Measurements from ENCODE around the gene FZD7. TPM values are rescaled to one million over a fixed set of nuclear protein-coding genes. Genes with fewer than 3 reads are reported as not detected.

The FZD7 gene
- total RNA-seq, 1 donor from 2014 or later: 37.1 TPM

GRCh38 chr2:202009019-202009481 is 24.6 kb upstream of the FZD7 start:
- TF ChIP-seq POLR2A (IDR thresholded peaks at IDR 0.05) (no peak), POLR2AphosphoS5 (IDR thresholded peaks at IDR 0.05; ENCODE audit: insufficient read depth in 1 of 2, low read depth in 1 of 2) (no peak), CTCF (IDR thresholded peaks at IDR 0.05) (no peak)
- H3K27me3 ChIP-seq: no peaks in the 10 kb centered on the region
- no peaks in the 10 kb centered on the region for H3K36me3 ChIP-seq
- no peak overlapping the region for H3K4me3 ChIP-seq
- H3K9me3 ChIP-seq: no peaks in the 10 kb centered on the region
- no peak for DNase-seq (ENCODE audit: extremely low spot score in 2 of 2)
- intact Hi-C loops (cut with DNase I): no loop called here
- no peak overlapping the region for H3K27ac ChIP-seq
- H3K4me1 ChIP-seq: no peaks in the 10 kb centered on the region

- Histone ChIP-seq H3K9me3 (no peaks in the 10 kb centered on the region), H3K27ac (no peak overlapping the region), H3K36me3 (no peaks in the 10 kb centered on the region), H3K4me1 (peaks cover 3% of the 10 kb centered on the region), H3K27me3 (no peaks in the 10 kb centered on the region), H3K4me3 (no peak overlapping the region)
- intact Hi-C loops (cut with DNase I): no loop called here
- no peak for TF ChIP-seq POLR2A (IDR thresholded peaks at IDR 0.05)
- TF ChIP-seq CTCF (IDR thresholded peaks at IDR 0.05): no peak
- no peak for TF ChIP-seq POLR2AphosphoS5 (IDR thresholded peaks at IDR 0.05; ENCODE audit: insufficient read depth in 1 of 2, low read depth in 1 of 2)
- no peak for DNase-seq (ENCODE audit: extremely low spot score in 2 of 2)
These were observed 24.1 kb upstream of the FZD7 start for GRCh38 chr2:202009581-202009980.

GRCh38 chr2:202014318-202014717 is 19.3 kb upstream of the FZD7 start:
- no peaks in the 10 kb centered on the region for H3K36me3 ChIP-seq
- no peaks in the 10 kb centered on the region for H3K27me3 ChIP-seq
- no peak for DNase-seq (ENCODE audit: extremely low spot score in 2 of 2)
- no peak overlapping the region for H3K27ac ChIP-seq
- TF ChIP-seq POLR2A (IDR thresholded peaks at IDR 0.05) (no peak), CTCF (IDR thresholded peaks at IDR 0.05) (no peak), POLR2AphosphoS5 (IDR thresholded peaks at IDR 0.05; ENCODE audit: insufficient read depth in 1 of 2, low read depth in 1 of 2) (no peak)
- intact Hi-C loops (cut with DNase I): no loop called here
- no peaks in the 10 kb centered on the region for H3K9me3 ChIP-seq
- H3K4me3 ChIP-seq: no peak overlapping the region
- peaks cover 14% of the 10 kb centered on the region for H3K4me1 ChIP-seq

GRCh38 chr2:202014759-202015211 is 18.9 kb upstream of the FZD7 start:
- Histone ChIP-seq H3K4me1 (peaks cover 14% of the 10 kb centered on the region), H3K36me3 (no peaks in the 10 kb centered on the region), H3K27me3 (no peaks in the 10 kb centered on the region), H3K4me3 (no peak overlapping the region), H3K27ac (no peak overlapping the region), H3K9me3 (no peaks in the 10 kb centered on the region)
- DNase-seq (ENCODE audit: extremely low spot score in 2 of 2): no peak
- TF ChIP-seq POLR2A (IDR thresholded peaks at IDR 0.05) (no peak), POLR2AphosphoS5 (IDR thresholded peaks at IDR 0.05; ENCODE audit: insufficient read depth in 1 of 2, low read depth in 1 of 2) (no peak)
- intact Hi-C loops (cut with DNase I): no loop called here

GRCh38 chr2:202015471-202015870 is 18.2 kb upstream of the FZD7 start:
- Histone ChIP-seq H3K27ac (no peak overlapping the region), H3K36me3 (no peaks in the 10 kb centered on the region), H3K4me3 (no peak overlapping the region), H3K4me1 (peaks cover 14% of the 10 kb centered on the region), H3K27me3 (no peaks in the 10 kb centered on the region), H3K9me3 (no peaks in the 10 kb centered on the region)
- intact Hi-C loops (cut with DNase I): no loop called here
- TF ChIP-seq CTCF (IDR thresholded peaks at IDR 0.05) (no peak), POLR2A (IDR thresholded peaks at IDR 0.05) (no peak), POLR2AphosphoS5 (IDR thresholded peaks at IDR 0.05; ENCODE audit: insufficient read depth in 1 of 2, low read depth in 1 of 2) (no peak)
- DNase-seq (ENCODE audit: extremely low spot score in 2 of 2): no peak
